ENCODE measurements around the gene LAPTM4A. TPM values are rescaled to one million over a fixed set of nuclear protein-coding genes. Genes with fewer than 3 reads are reported as not detected.

LAPTM4A gene
- total RNA-seq, 1 experiment from 2014 or later: 131 TPM

DNA sequence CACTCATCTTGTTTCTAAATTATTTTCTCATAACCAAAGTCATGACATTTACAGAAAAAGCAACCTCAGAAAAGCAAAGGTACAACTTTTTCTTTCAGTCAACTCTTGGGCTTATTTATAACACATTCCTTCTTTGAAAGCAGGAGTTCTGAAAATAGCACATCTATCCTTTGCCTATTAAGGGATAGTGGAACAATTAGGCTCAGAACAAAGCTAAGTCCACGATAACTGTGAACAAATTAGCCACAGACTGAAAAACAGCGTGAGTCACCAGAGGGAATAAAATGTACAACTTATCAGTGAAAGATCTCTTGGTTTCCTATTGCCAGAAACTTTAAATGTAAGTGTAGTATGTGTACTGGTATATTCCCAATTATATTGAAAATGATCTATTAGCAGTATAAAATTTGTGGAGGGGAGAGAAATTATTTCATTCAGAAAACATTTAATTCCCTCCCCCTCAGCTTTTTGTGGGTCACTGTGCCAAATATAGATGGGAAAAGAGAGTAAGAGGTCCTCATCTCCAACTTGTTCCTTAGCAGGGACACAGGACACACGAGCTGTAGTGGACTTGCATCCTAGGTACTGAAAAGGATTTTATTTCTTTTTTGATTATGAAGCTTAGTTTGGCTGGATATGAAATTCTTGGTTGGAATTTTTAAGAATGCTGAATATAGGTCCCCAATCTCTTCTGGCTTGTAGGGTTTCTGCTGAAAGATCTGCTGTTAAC, 23.6 kb downstream of the LAPTM4A start:
- no peak overlapping the region for H4K5ac ChIP-seq (ENCODE audit: insufficient read length, low read depth, low read length)
- H4K8ac ChIP-seq (replicated peaks; ENCODE audit: insufficient read length, low read depth, low read length): no peak overlapping the region
- Mint-ChIP-seq H3K4me1 (no peaks in the 10 kb centered on the region), H3K27ac (no peak overlapping the region), H3K36me3 (ENCODE audit: insufficient read depth in 1 of 3, low read depth in 3 of 3) (peaks cover 38 to 51% (median 46%) of the 10 kb centered on the region in 3 experiments), H3K9me3 (peaks cover 1% of the 10 kb centered on the region in 2 experiments; a peak in 2 of 5 replicates), H3K27me3 (ENCODE audit: low read depth) (no peaks in the 10 kb centered on the region), H3K4me3 (no peak overlapping the region)
- H2BK20ac ChIP-seq (ENCODE audit: low read depth, low read length, poor library complexity, severe bottlenecking): no peak overlapping the region
- H4K91ac ChIP-seq (ENCODE audit: insufficient read length, low read depth, low read length): no peak overlapping the region
- H4K20me1 ChIP-seq (ENCODE audit: control insufficient read depth, insufficient read depth, insufficient read length): no peaks in the 10 kb centered on the region
- H2BK120ac ChIP-seq (ENCODE audit: low read depth, low read length, poor library complexity, severe bottlenecking): no peak overlapping the region
- H3K79me2 ChIP-seq (ENCODE audit: insufficient read depth, low read length): no peaks in the 10 kb centered on the region
- no peak overlapping the region for H2BK12ac ChIP-seq (ENCODE audit: insufficient read length, low read depth, low read length)
- H2AK5ac ChIP-seq (ENCODE audit: insufficient read length, low read length): no peak overlapping the region
- no peak overlapping the region for H3K27ac ChIP-seq (ENCODE audit: insufficient read length, low read depth, low read length)
- H2AFZ ChIP-seq (ENCODE audit: low read length): no peak overlapping the region
- H3K23ac ChIP-seq (ENCODE audit: insufficient read length, low read depth, low read length): no peak overlapping the region
- H3K4ac ChIP-seq (ENCODE audit: low read depth, low read length): no peak overlapping the region
- no peak overlapping the region for H3K4me2 ChIP-seq (ENCODE audit: insufficient read depth, insufficient read length, low read length)
- TF ChIP-seq, protein P1, sequence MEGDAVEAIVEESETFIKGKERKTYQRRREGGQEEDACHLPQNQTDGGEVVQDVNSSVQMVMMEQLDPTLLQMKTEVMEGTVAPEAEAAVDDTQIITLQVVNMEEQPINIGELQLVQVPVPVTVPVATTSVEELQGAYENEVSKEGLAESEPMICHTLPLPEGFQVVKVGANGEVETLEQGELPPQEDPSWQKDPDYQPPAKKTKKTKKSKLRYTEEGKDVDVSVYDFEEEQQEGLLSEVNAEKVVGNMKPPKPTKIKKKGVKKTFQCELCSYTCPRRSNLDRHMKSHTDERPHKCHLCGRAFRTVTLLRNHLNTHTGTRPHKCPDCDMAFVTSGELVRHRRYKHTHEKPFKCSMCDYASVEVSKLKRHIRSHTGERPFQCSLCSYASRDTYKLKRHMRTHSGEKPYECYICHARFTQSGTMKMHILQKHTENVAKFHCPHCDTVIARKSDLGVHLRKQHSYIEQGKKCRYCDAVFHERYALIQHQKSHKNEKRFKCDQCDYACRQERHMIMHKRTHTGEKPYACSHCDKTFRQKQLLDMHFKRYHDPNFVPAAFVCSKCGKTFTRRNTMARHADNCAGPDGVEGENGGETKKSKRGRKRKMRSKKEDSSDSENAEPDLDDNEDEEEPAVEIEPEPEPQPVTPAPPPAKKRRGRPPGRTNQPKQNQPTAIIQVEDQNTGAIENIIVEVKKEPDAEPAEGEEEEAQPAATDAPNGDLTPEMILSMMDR (conservative IDR thresholded peaks at IDR 0.05): no peak
- H2BK5ac ChIP-seq (ENCODE audit: insufficient read length, low read length): no peak overlapping the region
- no peaks in the 10 kb centered on the region for H3K4me1 ChIP-seq (ENCODE audit: insufficient read depth, low read length)
- no peaks in the 10 kb centered on the region for H3K27me3 ChIP-seq (ENCODE audit: insufficient read depth, low read length)
- H2BK15ac ChIP-seq (ENCODE audit: low read depth, low read length): no peak overlapping the region
- H3K14ac ChIP-seq (ENCODE audit: insufficient read depth, low read length): no peak overlapping the region
- no peak overlapping the region for H3K18ac ChIP-seq (ENCODE audit: insufficient read length, low read depth, low read length)
- no peaks in the 10 kb centered on the region for H3K9me3 ChIP-seq (ENCODE audit: control insufficient read depth, low read depth, low read length)
- H3K79me1 ChIP-seq (ENCODE audit: insufficient read depth, low read depth, low read length, poor library complexity, severe bottlenecking): no peaks in the 10 kb centered on the region
- DNase-seq: no peak
- H3K9ac ChIP-seq (ENCODE audit: extremely low read depth, insufficient read length, low read length): no peak overlapping the region
- H3K56ac ChIP-seq (ENCODE audit: insufficient read length, low read depth, low read length): no peak overlapping the region
- no peaks in the 10 kb centered on the region for H3K23me2 ChIP-seq (ENCODE audit: insufficient read length, low read depth, low read length, poor library complexity, severe bottlenecking)
- H3T11ph ChIP-seq (ENCODE audit: low read length): no peak overlapping the region
- no CpG with 5 or more reads among the region's 3 CpGs for WGBS (ENCODE audit: extremely low coverage, insufficient read length, low lambda C conversion rate)

Data from H9 (cell line).